NCI-H2196 treated with DMSO at 0.1 percent for 48 hours (cell line): ENCODE measurements around the gene PPP1R13B.

ENCODE experiments used
- DNase-seq: peaks from one replicate; lab custom pipeline; 2025; ENCODE audit not compliant: unreplicated experiment; lab: John Stamatoyannopoulos, UW

The PPP1R13B gene

GRCh38 chr14:103745424-103745823 lies 102.0 kb downstream of the PPP1R13B start:
- no peak for DNase-seq

GRCh38 chr14:103744621-103745395 lies 102.6 kb downstream of the PPP1R13B start:
- no peak for DNase-seq

- DNase-seq = no peak
Observed at GRCh38 chr14:103743691-103744090, 103.7 kb downstream of the PPP1R13B start.

GRCh38 chr14:103742499-103743255 lies 104.7 kb downstream of the PPP1R13B start:
- no peak for DNase-seq

- no peak for DNase-seq
Observed at GRCh38 chr14:103741876-103742275, 105.5 kb downstream of the PPP1R13B start.

- no peak for DNase-seq
Observed at GRCh38 chr14:103740991-103741689, 106.2 kb downstream of the PPP1R13B start.

- no peak for DNase-seq
Observed at GRCh38 chr14:103739793-103740501, 107.4 kb downstream of the PPP1R13B start.

- DNase-seq = no peak
Observed at GRCh38 chr14:103739466-103739792, 107.9 kb downstream of the PPP1R13B start.

GRCh38 chr14:103738701-103739451 lies 108.5 kb downstream of the PPP1R13B start:
- DNase-seq = no peak

GRCh38 chr14:103738166-103738565 lies 109.2 kb downstream of the PPP1R13B start:
- DNase-seq = no peak

GRCh38 chr14:103737432-103738045 lies 109.8 kb downstream of the PPP1R13B start:
- DNase-seq = no peak

GRCh38 chr14:103736546-103737431 lies 110.6 kb downstream of the PPP1R13B start:
- DNase-seq = no peak

GRCh38 chr14:103735815-103736545 lies 111.4 kb downstream of the PPP1R13B start:
- no peak for DNase-seq

- no peak for DNase-seq
Observed at GRCh38 chr14:103735439-103735814, 111.9 kb downstream of the PPP1R13B start.

- no peak for DNase-seq
Observed at GRCh38 chr14:103735022-103735421, 112.4 kb downstream of the PPP1R13B start.

- DNase-seq = no peak
Observed at GRCh38 chr14:103734081-103734888, 113.1 kb downstream of the PPP1R13B start.

- DNase-seq = no peak
Observed at GRCh38 chr14:103733651-103734050, 113.7 kb downstream of the PPP1R13B start.
